HG02973 (cell line): ENCODE data around the gene TRPC4AP.

Experiments
- ATAC-seq: cut with Tn5 transposase; IDR thresholded peaks from one replicate; pipeline ENCODE4 v1.9.1; 2021; ENCODE audit warnings: moderate library complexity; ENCODE audit not compliant: unreplicated experiment

TRPC4AP gene

DNA sequence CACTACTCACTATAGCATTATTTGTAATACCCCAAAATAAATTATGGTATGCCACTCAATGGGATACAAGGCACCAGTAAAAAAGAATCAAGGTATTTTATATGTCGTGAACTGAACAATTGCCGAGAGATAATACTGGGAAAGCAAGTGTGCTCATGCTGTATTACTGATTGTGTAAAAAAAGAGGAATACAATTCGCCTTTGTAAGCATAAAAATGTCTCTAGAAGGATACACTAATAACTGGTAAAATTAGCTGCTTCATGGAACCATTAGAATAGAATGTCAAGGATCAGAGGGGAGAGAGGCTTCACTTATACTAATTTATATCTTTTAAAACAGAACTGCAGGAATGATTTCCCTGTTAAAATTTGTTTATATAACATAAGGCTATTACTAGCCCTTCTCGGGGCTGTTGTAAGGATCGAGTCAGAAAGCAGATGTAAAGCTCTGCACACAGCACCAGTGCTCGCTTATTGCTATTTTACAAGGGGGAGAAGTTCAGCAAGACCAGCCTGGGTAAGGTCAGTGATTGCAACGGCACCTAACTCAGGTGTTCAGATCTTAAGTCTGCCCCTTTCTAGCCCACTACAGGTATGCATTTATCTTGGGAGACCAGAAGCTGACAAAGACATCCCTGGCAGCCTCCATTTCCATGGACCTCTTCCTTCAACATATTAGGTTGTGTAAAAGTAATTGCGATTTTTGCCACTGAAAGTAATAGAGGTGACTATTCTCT, 75.3 kb downstream of the TRPC4AP start:
- ATAC-seq = no peak

DNA sequence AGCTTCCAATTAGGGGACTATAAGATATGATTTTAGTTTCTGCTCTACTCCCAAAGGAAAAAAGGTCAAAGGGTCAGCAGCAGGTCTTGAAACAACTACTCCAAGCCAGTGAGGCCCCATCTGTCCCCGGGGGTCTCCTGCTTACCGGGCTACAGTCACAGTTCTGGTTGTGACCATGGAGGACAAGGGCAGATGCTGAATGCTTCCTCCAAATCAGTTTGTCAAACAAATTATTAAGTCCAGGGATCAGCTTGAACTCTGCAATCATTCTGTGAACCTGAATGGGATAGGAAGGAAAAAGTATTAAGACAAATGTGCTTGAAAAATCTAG, 76.8 kb downstream of the TRPC4AP start:
- no peak for ATAC-seq

- no peak for ATAC-seq
Measured at GRCh38 chr20:35014537-35014936, 78.1 kb downstream of the TRPC4AP start.

DNA sequence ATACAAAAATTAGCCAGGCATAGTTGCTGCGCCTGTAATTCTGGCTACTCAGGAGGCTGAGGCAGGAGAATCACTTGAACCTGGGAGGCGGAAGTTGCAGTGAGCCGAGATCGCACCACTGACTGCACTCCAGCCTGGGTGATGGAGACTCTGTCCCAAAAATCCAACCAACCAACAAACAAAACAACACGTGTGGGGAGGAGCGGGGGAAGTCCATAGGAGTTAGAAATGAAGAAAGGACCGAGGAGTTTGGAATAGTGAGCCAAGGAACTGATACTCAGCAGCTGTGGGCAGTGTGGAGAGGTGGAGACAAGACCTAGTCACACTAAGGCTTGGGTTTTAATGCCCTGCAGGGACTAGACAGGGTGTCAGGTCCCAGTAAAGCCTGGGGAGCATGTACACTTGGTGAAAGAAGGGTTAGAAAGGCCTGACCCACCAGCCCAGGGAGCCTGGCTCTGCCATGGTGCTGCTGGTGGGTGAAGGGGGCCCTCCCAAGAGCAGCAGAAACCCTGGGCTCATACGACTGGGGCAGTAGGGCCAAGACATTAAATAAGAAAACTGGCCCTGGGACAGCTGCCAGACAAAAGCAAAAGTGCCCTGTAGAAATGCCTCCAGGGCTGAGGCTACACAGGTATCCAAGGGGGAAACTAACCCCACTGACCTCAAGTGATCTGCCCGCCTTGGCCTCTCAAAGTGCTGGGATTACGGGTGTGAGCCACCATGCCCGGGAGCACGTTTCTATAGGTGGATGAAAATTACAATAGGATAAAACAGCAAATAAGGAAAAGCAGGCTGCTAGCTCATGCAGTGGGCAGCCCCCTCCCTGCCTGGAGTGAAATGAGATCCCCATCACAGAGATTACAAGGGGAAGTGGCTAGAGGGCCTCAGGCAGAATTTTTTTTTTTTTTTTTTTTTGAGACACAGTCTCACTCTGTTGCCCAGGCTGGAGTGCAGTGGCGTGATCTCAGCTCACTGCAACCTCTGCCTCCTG, 78.9 kb downstream of the TRPC4AP start:
- ATAC-seq = no peak

GRCh38 chr20:35012227-35013069, 80.2 kb downstream of the TRPC4AP start:
- ATAC-seq = no peak

DNA sequence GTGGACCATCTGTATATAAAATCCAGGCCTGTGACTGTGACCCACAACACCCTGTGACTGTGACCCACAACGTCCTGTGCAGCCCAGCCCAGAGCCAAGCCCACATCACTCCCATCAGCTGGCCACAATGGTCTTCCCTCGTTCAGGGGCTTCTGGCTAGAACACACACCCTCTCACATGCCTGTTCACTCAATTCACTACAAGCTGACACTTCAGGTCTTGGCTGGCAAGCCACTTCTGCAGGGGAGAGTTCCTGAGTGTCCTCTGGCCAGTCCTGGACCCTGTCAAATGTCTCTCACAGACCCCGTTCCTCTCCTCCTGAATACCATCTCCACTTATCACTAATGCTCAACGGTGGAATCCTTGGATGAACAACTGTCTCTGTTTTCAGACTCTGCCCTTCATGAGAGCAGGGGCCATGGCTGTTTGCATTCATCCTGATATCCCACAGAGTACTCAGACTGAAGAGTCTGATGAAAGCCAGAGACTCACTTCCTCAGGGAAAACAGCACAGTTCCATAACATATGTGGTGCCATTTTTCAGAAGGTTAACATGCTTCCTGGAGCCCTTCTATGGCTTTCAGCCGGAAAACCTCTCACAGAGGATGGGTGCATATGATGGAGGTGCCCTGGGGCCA, 80.9 kb downstream of the TRPC4AP start:
- no peak for ATAC-seq

- no peak for ATAC-seq
Measured at GRCh38 chr20:35010405-35011192, 82.0 kb downstream of the TRPC4AP start.

GRCh38 chr20:35009665-35010328, 82.8 kb downstream of the TRPC4AP start:
- no peak for ATAC-seq

GRCh38 chr20:35008411-35009342, 83.9 kb downstream of the TRPC4AP start:
- ATAC-seq = no peak

- ATAC-seq = no peak
Measured at GRCh38 chr20:35007891-35008290, 84.7 kb downstream of the TRPC4AP start.

DNA sequence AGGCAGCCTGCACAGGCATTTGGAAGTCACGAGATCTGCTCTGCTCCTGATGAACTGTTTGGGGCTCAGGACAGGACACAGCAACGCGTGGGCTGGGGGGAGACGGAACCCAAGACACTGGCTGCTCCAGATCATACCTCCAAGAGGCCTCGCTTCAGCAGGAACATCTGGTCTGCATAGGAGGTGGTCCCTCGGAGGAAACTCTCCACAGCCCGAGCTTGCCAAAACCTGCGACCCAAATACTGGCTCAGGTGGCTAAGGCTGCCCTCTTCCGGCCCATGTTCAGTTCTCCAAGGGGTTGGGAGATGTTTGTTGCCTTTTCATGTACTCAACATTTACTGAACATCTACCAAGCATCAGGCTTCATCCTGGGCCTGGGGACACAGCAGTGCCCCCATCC, 85.2 kb downstream of the TRPC4AP start:
- ATAC-seq = no peak

GRCh38 chr20:35006531-35006971, 86.1 kb downstream of the TRPC4AP start:
- no peak for ATAC-seq

- no peak for ATAC-seq
Measured at GRCh38 chr20:35006009-35006408, 86.6 kb downstream of the TRPC4AP start.

DNA sequence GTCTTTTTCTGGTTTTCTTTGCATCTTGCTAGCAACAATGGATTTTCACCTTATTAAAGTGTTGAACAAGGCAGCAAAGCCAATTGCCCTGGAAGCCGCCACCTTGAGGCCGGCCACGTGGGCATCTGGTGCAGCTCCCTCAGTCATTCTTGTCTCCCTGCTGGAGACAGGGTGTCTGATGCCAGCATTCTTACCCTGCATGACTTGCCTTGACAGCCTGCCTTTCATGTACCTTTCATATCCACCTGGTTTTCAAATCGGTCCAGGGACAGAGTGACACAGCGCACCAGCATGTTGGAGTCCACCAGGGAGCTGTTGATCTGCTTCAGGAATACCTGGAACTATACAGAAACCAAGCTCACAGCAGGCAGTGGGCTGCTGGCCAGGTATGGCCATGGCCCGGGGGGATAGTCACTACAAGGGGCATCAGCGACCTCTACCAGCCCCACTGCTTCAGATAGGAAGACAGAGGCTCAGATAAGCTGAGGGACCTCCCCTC, 87.1 kb downstream of the TRPC4AP start:
- no peak for ATAC-seq

DNA sequence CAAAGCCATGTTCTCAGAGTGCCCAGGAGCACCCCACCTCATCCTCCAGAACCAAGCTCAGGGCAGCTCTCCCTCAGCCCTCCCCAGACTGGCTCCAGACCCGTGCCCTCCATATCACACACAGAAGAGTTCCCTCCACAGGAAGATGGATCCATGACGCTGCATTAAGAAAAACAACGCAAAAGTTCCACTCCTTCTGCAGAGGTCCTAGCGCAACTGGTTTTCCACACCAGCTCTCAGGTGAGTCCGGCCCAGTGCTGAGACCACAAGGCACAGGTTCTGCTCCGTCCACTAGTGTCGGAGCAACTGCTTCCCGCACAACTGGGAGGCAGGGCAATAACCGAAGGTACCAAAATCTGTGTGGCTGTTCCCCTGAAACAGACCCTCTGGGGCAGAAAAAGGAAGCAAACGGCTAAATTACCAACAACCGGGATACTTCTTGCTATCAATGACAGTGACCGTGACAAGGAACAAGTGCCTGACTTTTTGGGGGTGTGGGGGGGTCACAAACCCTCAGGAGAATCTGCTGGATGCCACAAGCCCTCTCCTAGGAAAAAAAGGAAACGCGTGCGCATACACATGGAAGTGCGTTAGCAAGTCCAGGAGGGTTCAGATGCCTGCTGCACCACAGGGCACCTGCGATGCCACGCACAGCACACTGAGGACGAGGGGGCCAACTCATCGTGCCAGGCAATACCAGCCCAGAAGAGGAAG, 87.7 kb downstream of the TRPC4AP start:
- ATAC-seq = no peak

GRCh38 chr20:35004051-35004725, 88.4 kb downstream of the TRPC4AP start:
- ATAC-seq = no peak
